HepG2 (cell line): ENCODE results near the gene ANKLE1. TPM values are rescaled to one million over a fixed set of nuclear protein-coding genes. Genes with fewer than 3 reads are reported as not detected.

Experiments
- BHLHE40 ChIP-seq: IDR thresholded peaks from 2 replicates; pipeline ENCODE4 v1.6.1; 2011; ENCODE audit warnings: low read length, improper control_type of control experiment
- EEA1 ChIP-seq: sonication (generic); formaldehyde crosslinking; IDR thresholded peaks from 2 replicates; pipeline ENCODE4 v1.5.1; 2020; ENCODE audit warnings: mild to moderate bottlenecking, missing genetic modification reagents, borderline replicate concordance
- GATA4 ChIP-seq: sonication (generic); IDR thresholded peaks from 2 replicates; pipeline ENCODE4 v1.6.1; 2016; ENCODE audit warnings: antibody characterized with exemption, low read depth, borderline replicate concordance
- LCORL ChIP-seq, 2 experiments: fragments of 450-650 bp in 1 of 2; sonication (generic) in 1 of 2; formaldehyde crosslinking in 1 of 2; IDR thresholded peaks; 2 replicates each; pipeline versions ENCODE4 v1.5.0 to v1.6.1; 2017 to 2020; ENCODE audit warnings: antibody characterized with exemption in 1 of 2, missing genetic modification reagents in 1 of 2
- MAFG ChIP-seq: sonication (generic); formaldehyde crosslinking; IDR thresholded peaks from 2 replicates; pipeline ENCODE4 v1.5.1; 2020; ENCODE audit warnings: mild to moderate bottlenecking, missing genetic modification reagents
- MED13 ChIP-seq: sonication (generic); formaldehyde crosslinking; IDR thresholded peaks from 2 replicates; pipeline ENCODE4 v1.5.0; 2020; ENCODE audit warnings: missing genetic modification reagents
- NR1H2 ChIP-seq: sonication (generic); formaldehyde crosslinking; IDR thresholded peaks from 2 replicates; pipeline ENCODE4 v1.8.1; 2022; ENCODE audit warnings: low read depth, missing genetic modification reagents, borderline replicate concordance
- ZFAT ChIP-seq: sonication (generic); formaldehyde crosslinking; conservative IDR thresholded peaks from 2 replicates; pipeline ENCODE4 v1.8.1; 2023; ENCODE audit warnings: missing genetic modification reagents, inconsistent platforms
- ZIK1 ChIP-seq: sonication (generic); formaldehyde crosslinking; IDR thresholded peaks from 2 replicates; pipeline ENCODE4 v1.5.0; 2020; ENCODE audit warnings: mild to moderate bottlenecking, low read depth, missing genetic modification reagents, borderline replicate concordance
- ZNF101 ChIP-seq: sonication (generic); formaldehyde crosslinking; IDR thresholded peaks from 2 replicates; pipeline ENCODE4 v1.4.0; 2020; ENCODE audit warnings: mild to moderate bottlenecking, low read depth, missing genetic modification reagents, borderline replicate concordance
- ZNF143 ChIP-seq: sonication (generic); formaldehyde crosslinking; IDR thresholded peaks from 2 replicates; pipeline ENCODE4 v1.4.0; 2020; ENCODE audit warnings: missing genetic modification reagents
- ZNF205 ChIP-seq: IDR thresholded peaks from 2 replicates; pipeline ENCODE4 v1.6.1; 2018; ENCODE audit warnings: missing biosample characterization, missing genetic modification reagents
- ZNF274 ChIP-seq: sonication (generic); formaldehyde crosslinking; IDR thresholded peaks from 2 replicates; pipeline ENCODE4 v1.5.1; 2020; ENCODE audit warnings: mild to moderate bottlenecking, missing genetic modification reagents
- ZNF33A ChIP-seq: sonication (generic); formaldehyde crosslinking; IDR thresholded peaks from 2 replicates; pipeline ENCODE4 v1.5.1; 2020; ENCODE audit warnings: missing genetic modification reagents, mild to moderate bottlenecking, moderate library complexity, borderline replicate concordance
- ZNF432 ChIP-seq: sonication (generic); formaldehyde crosslinking; IDR thresholded peaks from 2 replicates; pipeline ENCODE4 v1.5.0; 2020; ENCODE audit warnings: missing genetic modification reagents, mild to moderate bottlenecking, borderline replicate concordance
- ZNF570 ChIP-seq: sonication (generic); formaldehyde crosslinking; IDR thresholded peaks from 2 replicates; pipeline ENCODE4 v1.4.0; 2020; ENCODE audit warnings: mild to moderate bottlenecking, missing genetic modification reagents, borderline replicate concordance
- polyA plus RNA-seq, 8 experiments: library from polyadenylated mRNA; depleted of rRNA in 3 of 8; stranded (reverse) in 7 of 8; unstranded in 1 of 8; fragments of >200 nt; fragmentation: Illumina TruSeq in 4 of 8; extraction: Trizol in 4 of 8; gene quantifications; 2 replicates each; pipeline versions ENCODE4 v1.2.1 to v1.2.3, GENCODE V29; 2011 to 2016; ENCODE audit warnings: low read depth in 4 of 8, missing spikeins in 1 of 8, mixed read lengths in 1 of 8; ENCODE audit not compliant: insufficient read depth in 1 of 8
- total RNA-seq, 5 experiments: library from RNA; depleted of rRNA; stranded (reverse); fragments of >200 nt; fragmentation: Illumina TruSeq; extraction: Trizol; gene quantifications; 2 replicates each; pipeline ENCODE4 v1.2.3, GENCODE V29; 2016; ENCODE audit warnings: low read depth in 1 of 5
- TF ChIP-seq, protein P1 (sequence below): sonication (generic); formaldehyde crosslinking; IDR thresholded peaks from 2 replicates; pipeline ENCODE4 v1.4.0; 2020; ENCODE audit warnings: mild to moderate bottlenecking, missing genetic modification reagents
- TF ChIP-seq, protein P2 (sequence below): sonication (generic); formaldehyde crosslinking; IDR thresholded peaks from 2 replicates; pipeline ENCODE4 v1.8.0; 2022; ENCODE audit warnings: mild to moderate bottlenecking, missing genetic modification reagents; ENCODE audit not compliant: insufficient replicate concordance
- TF ChIP-seq, protein P3 (sequence below): sonication (generic); formaldehyde crosslinking; IDR thresholded peaks from 2 replicates; pipeline ENCODE4 v1.4.0; 2020; ENCODE audit warnings: mild to moderate bottlenecking, low read depth, missing genetic modification reagents
- TF ChIP-seq, protein P4 (sequence below): sonication (generic); formaldehyde crosslinking; conservative IDR thresholded peaks from 2 replicates; pipeline ENCODE4 v1.8.0; 2022; ENCODE audit warnings: missing genetic modification reagents

The ANKLE1 gene
- total and polyA plus RNA-seq, 2 of the 13 experiments (the other 11 are each of a cell fraction or from before 2014, with no cell fraction given), result 0.69 to 1.5 TPM

DNA sequence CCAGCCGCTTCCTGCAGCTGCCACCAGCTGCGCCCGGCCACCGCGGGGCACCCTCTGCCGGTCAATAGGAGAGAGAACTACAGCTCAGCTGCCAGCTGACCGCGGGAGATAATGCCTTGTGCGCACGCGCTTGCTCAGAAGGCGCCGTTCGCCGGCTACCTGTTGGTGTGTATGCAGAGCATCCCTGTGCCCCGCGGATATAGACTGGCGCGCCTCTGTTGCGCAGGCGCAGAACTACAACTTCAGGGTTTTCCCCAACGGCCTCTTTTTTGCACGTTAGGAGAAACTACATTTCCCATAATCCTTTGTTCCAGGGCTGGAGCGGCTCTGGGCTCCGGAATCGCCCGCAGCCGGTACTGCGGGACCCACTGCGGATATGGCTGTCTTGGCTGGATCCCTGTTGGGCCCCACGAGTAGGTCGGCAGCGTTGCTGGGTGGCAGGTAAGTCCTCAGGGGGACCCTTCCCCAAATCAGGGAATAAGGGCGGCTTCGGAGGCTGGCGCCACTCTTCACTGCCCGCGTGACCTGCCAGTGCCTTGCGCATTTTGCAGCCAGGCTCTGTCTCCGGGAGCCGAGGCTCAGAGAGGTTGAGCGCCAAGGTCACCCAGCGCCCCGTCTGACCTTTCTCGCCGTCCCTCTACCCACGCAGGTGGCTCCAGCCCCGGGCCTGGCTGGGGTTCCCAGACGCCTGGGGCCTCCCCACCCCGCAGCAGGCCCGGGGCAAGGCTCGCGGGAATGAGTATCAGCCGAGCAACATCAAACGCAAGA is 24.0 kb downstream of the ANKLE1 start, which contains the start of gene MRPL34 (continued):
- no peak for TF ChIP-seq ZNF101 (CRISPR knock-in tag)
- peak; percentile 92 for TF ChIP-seq ZNF143 (CRISPR knock-in tag)
- no peak; the same call in 1 of the 2 replicates for TF ChIP-seq ZNF33A (CRISPR knock-in tag)
- TF ChIP-seq ZFAT (CRISPR knock-in tag), result 0 out of 2 replicates have a peak, but pooled peaks have one; percentile 28
- TF ChIP-seq, protein P1, sequence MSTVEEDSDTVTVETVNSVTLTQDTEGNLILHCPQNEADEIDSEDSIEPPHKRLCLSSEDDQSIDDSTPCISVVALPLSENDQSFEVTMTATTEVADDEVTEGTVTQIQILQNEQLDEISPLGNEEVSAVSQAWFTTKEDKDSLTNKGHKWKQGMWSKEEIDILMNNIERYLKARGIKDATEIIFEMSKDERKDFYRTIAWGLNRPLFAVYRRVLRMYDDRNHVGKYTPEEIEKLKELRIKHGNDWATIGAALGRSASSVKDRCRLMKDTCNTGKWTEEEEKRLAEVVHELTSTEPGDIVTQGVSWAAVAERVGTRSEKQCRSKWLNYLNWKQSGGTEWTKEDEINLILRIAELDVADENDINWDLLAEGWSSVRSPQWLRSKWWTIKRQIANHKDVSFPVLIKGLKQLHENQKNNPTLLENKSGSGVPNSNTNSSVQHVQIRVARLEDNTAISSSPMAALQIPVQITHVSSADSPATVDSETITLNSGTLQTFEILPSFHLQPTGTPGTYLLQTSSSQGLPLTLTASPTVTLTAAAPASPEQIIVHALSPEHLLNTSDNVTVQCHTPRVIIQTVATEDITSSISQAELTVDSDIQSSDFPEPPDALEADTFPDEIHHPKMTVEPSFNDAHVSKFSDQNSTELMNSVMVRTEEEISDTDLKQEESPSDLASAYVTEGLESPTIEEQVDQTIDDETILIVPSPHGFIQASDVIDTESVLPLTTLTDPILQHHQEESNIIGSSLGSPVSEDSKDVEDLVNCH (CRISPR knock-in tag), result no peak
- peak; percentile 52; the same call in 1 of the 2 replicates for TF ChIP-seq EEA1
- TF ChIP-seq NR1H2 (CRISPR knock-in tag), result no peak
- no peak for TF ChIP-seq MAFG (CRISPR knock-in tag)
- no peak for TF ChIP-seq LCORL (IDR thresholded peaks at IDR 0.05)
- TF ChIP-seq LCORL (CRISPR knock-in tag; IDR thresholded peaks at IDR 0.05), result no peak; the same call in 1 of the 2 replicates
- TF ChIP-seq, protein P2, sequence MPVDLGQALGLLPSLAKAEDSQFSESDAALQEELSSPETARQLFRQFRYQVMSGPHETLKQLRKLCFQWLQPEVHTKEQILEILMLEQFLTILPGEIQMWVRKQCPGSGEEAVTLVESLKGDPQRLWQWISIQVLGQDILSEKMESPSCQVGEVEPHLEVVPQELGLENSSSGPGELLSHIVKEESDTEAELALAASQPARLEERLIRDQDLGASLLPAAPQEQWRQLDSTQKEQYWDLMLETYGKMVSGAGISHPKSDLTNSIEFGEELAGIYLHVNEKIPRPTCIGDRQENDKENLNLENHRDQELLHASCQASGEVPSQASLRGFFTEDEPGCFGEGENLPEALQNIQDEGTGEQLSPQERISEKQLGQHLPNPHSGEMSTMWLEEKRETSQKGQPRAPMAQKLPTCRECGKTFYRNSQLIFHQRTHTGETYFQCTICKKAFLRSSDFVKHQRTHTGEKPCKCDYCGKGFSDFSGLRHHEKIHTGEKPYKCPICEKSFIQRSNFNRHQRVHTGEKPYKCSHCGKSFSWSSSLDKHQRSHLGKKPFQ (CRISPR knock-in tag), result no peak
- no peak for TF ChIP-seq ZNF205
- no peak for TF ChIP-seq ZNF432 (CRISPR knock-in tag)
- no peak; the same call in 1 of the 2 replicates for TF ChIP-seq ZNF274 (CRISPR knock-in tag)
- TF ChIP-seq ZNF570, result no peak
- peak; percentile 46; the same call in 1 of the 2 replicates for TF ChIP-seq MED13 (CRISPR knock-in tag)
- TF ChIP-seq, protein P3, sequence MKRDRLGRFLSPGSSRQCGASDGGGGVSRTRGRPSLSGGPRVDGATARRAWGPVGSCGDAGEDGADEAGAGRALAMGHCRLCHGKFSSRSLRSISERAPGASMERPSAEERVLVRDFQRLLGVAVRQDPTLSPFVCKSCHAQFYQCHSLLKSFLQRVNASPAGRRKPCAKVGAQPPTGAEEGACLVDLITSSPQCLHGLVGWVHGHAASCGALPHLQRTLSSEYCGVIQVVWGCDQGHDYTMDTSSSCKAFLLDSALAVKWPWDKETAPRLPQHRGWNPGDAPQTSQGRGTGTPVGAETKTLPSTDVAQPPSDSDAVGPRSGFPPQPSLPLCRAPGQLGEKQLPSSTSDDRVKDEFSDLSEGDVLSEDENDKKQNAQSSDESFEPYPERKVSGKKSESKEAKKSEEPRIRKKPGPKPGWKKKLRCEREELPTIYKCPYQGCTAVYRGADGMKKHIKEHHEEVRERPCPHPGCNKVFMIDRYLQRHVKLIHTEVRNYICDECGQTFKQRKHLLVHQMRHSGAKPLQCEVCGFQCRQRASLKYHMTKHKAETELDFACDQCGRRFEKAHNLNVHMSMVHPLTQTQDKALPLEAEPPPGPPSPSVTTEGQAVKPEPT (CRISPR knock-in tag), result 0 out of 2 replicates have a peak, but pooled peaks have one; percentile 45
- no peak for TF ChIP-seq GATA4
- no peak for TF ChIP-seq BHLHE40
- TF ChIP-seq ZIK1 (CRISPR knock-in tag), result no peak
- TF ChIP-seq, protein P4, sequence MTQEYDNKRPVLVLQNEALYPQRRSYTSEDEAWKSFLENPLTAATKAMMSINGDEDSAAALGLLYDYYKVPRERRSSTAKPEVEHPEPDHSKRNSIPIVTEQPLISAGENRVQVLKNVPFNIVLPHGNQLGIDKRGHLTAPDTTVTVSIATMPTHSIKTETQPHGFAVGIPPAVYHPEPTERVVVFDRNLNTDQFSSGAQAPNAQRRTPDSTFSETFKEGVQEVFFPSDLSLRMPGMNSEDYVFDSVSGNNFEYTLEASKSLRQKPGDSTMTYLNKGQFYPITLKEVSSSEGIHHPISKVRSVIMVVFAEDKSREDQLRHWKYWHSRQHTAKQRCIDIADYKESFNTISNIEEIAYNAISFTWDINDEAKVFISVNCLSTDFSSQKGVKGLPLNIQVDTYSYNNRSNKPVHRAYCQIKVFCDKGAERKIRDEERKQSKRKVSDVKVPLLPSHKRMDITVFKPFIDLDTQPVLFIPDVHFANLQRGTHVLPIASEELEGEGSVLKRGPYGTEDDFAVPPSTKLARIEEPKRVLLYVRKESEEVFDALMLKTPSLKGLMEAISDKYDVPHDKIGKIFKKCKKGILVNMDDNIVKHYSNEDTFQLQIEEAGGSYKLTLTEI (CRISPR knock-in tag), result no peak
